Endothelial cell of umbilical vein (primary cell): ENCODE data around the gene MANBA. TPM values are rescaled to one million over a fixed set of nuclear protein-coding genes. Genes with fewer than 3 reads are reported as not detected.

Experiments
- BruUV-seq: library from RNA; stranded (reverse); fragments of 400-500 nt; replicated peaks from 2 replicates; lab custom pipeline; 2021; lab: Mats Ljungman, UMichigan
- CTCF ChIA-PET: fragments of 300-600, 350-600 bp; sonication (Branson Sonifier 250); formaldehyde crosslinking; loops from one replicate; lab custom pipeline; 2021; ENCODE audit warnings: antibody characterized with exemption, inconsistent platforms; lab: Charles Lee
- POLR2A ChIA-PET: fragments of 300-600, 350-600 bp; sonication (Branson Sonifier 250); formaldehyde crosslinking; loops from one replicate; lab custom pipeline; 2021; ENCODE audit warnings: antibody characterized with exemption, inconsistent platforms; lab: Charles Lee
- DNase-seq: peaks from one replicate; pipeline ENCODE4 v3.0.0-alpha.2; 2011; ENCODE audit warnings: low read depth, low spot score
- FAIRE-seq: peaks from 2 replicates; lab custom pipeline; 2011; peaks lifted over from hg19 to GRCh38; lab: Jason Lieb, UNC
- H2AFZ ChIP-seq: 2 replicates; pipeline ENCODE4 v1.6.0; 2012; ENCODE audit warnings: low read depth, low read length, control low read depth, inconsistent platforms
- H3K27ac ChIP-seq: 2 replicates; pipeline ENCODE4 v1.5.1; 2011; ENCODE audit warnings: low read depth, mild to moderate bottlenecking, control low read depth, low read length, moderate library complexity; ENCODE audit not compliant: insufficient read depth
- H3K27me3 ChIP-seq, 2 experiments: 2 replicates each; pipeline versions ENCODE4 v1.6.0 to v1.6.1; 2011; ENCODE audit warnings: low read length in 2 of 2, mixed read lengths in 1 of 2; ENCODE audit not compliant: control insufficient read depth in 2 of 2, insufficient read depth in 2 of 2
- H3K36me3 ChIP-seq, 2 experiments: 2 replicates in 1 of 2; 3 replicates in 1 of 2; pipeline ENCODE4 v1.5.1; 2011; ENCODE audit warnings: low read length in 2 of 2, mild to moderate bottlenecking in 1 of 2, moderate library complexity in 1 of 2; ENCODE audit not compliant: control insufficient read depth in 2 of 2, insufficient read depth in 2 of 2; ENCODE audit errors: extremely low read depth in 1 of 2
- H3K4me1 ChIP-seq: 3 replicates; pipeline ENCODE4 v1.5.1; 2011; ENCODE audit warnings: mild to moderate bottlenecking, low read length; ENCODE audit not compliant: control insufficient read depth, insufficient read depth; ENCODE audit errors: extremely low read depth
- H3K4me2 ChIP-seq: 2 replicates; pipeline ENCODE4 v1.6.1; 2011; ENCODE audit warnings: low read length, control low read depth, mixed read lengths; ENCODE audit not compliant: insufficient read depth
- H3K4me3 ChIP-seq, 3 experiments: fragments of 200-600 bp in 1 of 3; sonication (generic), shearing (Covaris generic) in 1 of 3; replicated peaks in 1 of 3; 2 replicates each; pipeline ENCODE4 v1.5.1; 2011 to 2016; ENCODE audit warnings: control low read depth in 3 of 3, low read length in 3 of 3, mild to moderate bottlenecking in 2 of 3, inconsistent platforms in 1 of 3, low read depth in 1 of 3, moderate library complexity in 1 of 3; ENCODE audit not compliant: insufficient read depth in 1 of 3
- H3K79me2 ChIP-seq: 2 replicates; pipeline ENCODE4 v1.6.0; 2012; ENCODE audit warnings: low read length, inconsistent platforms; ENCODE audit not compliant: control insufficient read depth, insufficient read depth
- H3K9ac ChIP-seq: replicated peaks from 2 replicates; pipeline ENCODE3; 2011; ENCODE audit warnings: low read length, control low read depth; ENCODE audit not compliant: insufficient read depth; ENCODE audit errors: extremely low read depth
- H3K9me1 ChIP-seq: replicated peaks from 3 replicates; pipeline ENCODE4 v1.6.0; 2011; ENCODE audit warnings: mild to moderate bottlenecking, low read length; ENCODE audit not compliant: control insufficient read depth, insufficient read depth; ENCODE audit errors: extremely low read depth
- H3K9me3 ChIP-seq: replicated peaks from 2 replicates; pipeline ENCODE4 v1.5.1; 2012; ENCODE audit warnings: low read length, inconsistent platforms; ENCODE audit not compliant: control insufficient read depth, insufficient read depth
- H4K20me1 ChIP-seq: replicated peaks from 2 replicates; pipeline ENCODE3; 2011; ENCODE audit warnings: mild to moderate bottlenecking, low read length; ENCODE audit not compliant: control insufficient read depth, insufficient read depth; ENCODE audit errors: extremely low read depth
- CTCF ChIP-seq, 2 donors: IDR thresholded peaks; 1 replicate in 1 of 2; 2 replicates in 1 of 2; pipeline ENCODE4 v1.5.1; 2011; ENCODE audit warnings: low read length in 2 of 2, mild to moderate bottlenecking in 2 of 2, moderate library complexity in 2 of 2, control low read depth in 1 of 2, inconsistent platforms in 1 of 2, low read depth in 1 of 2; ENCODE audit not compliant: insufficient read depth in 1 of 2; ENCODE audit errors: extremely low read depth in 1 of 2
- EZH2 ChIP-seq: IDR thresholded peaks from 2 replicates; pipeline ENCODE4 v1.6.1; 2012; ENCODE audit warnings: borderline replicate concordance, low read depth, mild to moderate bottlenecking, moderate library complexity, low read length, inconsistent platforms; ENCODE audit not compliant: severe bottlenecking
- FOS ChIP-seq: IDR thresholded peaks from 2 replicates; pipeline ENCODE4 v1.6.1; 2011; ENCODE audit warnings: mild to moderate bottlenecking, low read length, moderate library complexity, borderline replicate concordance; ENCODE audit not compliant: insufficient read depth
- GATA2 ChIP-seq: IDR thresholded peaks from 2 replicates; pipeline ENCODE4 v1.7.0; 2011; ENCODE audit warnings: low read depth, mild to moderate bottlenecking, moderate library complexity, mixed read lengths, low read length; ENCODE audit not compliant: insufficient read length, insufficient read depth
- JUN ChIP-seq: IDR thresholded peaks from 2 replicates; pipeline ENCODE4 v1.6.1; 2011; ENCODE audit warnings: borderline replicate concordance, low read depth; ENCODE audit not compliant: insufficient read length, insufficient read depth
- MAX ChIP-seq: IDR thresholded peaks from 2 replicates; pipeline ENCODE4 v1.6.1; 2011; ENCODE audit not compliant: insufficient read depth, insufficient read length
- MYC ChIP-seq: IDR thresholded peaks from one replicate; pipeline ENCODE4 v1.6.1; 2011; ENCODE audit warnings: mild to moderate bottlenecking, low read depth, low read length
- POLR2A ChIP-seq: IDR thresholded peaks from 2 replicates; pipeline ENCODE4 v1.6.1; 2012; ENCODE audit warnings: low read depth, mild to moderate bottlenecking, control low read depth, low read length
- POLR2AphosphoS5 ChIP-seq: IDR thresholded peaks from 2 replicates; pipeline ENCODE4 v1.6.1; 2012; ENCODE audit warnings: low read depth, mild to moderate bottlenecking, control low read depth, low read length, moderate library complexity; ENCODE audit not compliant: insufficient read depth
- dilution Hi-C: fragments of 300-500 bp; cut with MboI; formaldehyde crosslinking; loops from one replicate; pipeline ENCODE4 v1.15.0; 2019; ENCODE audit warnings: low sequenced_read_pairs; ENCODE audit not compliant: extremely low pct_ligation_motif_present
- intact Hi-C: fragments of 100-400 bp; cut with micrococcal nuclease; formaldehyde crosslinking; loops from one replicate; pipeline ENCODE4 v1.10.0; 2022
- polyA plus RNA-seq, 4 experiments: library from polyadenylated mRNA; depleted of rRNA in 3 of 4; stranded (reverse) in 3 of 4; unstranded in 1 of 4; fragments of >200 nt; gene quantifications; 2 replicates each; pipeline versions ENCODE4 v1.2.1 to v1.2.3, GENCODE V29; 2011 to 2012; ENCODE audit warnings: missing spikeins in 1 of 4
- total RNA-seq: library from RNA; stranded (reverse); gene quantifications from 2 replicates; pipeline ENCODE4 v1.2.3, GENCODE V29; 2021

Gene MANBA
- total and polyA plus RNA-seq, 2 donors (not counting 3 experiments of a cell fraction or from before 2014, with no cell fraction given): 5.6 to 7.7 TPM

- DNase-seq (no peak), FAIRE-seq (no peak)
- ChIA-PET CTCF (no interaction called here), POLR2A (no interaction called here)
- Histone ChIP-seq H3K79me2 (no peaks in the 10 kb centered on the region), H3K9ac (no peak overlapping the region), H3K27ac (no peak overlapping the region), H3K4me2 (no peak overlapping the region), H3K4me1 (no peaks in the 10 kb centered on the region), H3K9me1 (no peaks in the 10 kb centered on the region), H4K20me1 (no peaks in the 10 kb centered on the region), H3K27me3 (no peaks in the 10 kb centered on the region), H3K36me3 (no peaks in the 10 kb centered on the region), H3K9me3 (no peaks in the 10 kb centered on the region), H3K4me3 (no peak overlapping the region), H2AFZ (no peak overlapping the region)
- intact Hi-C loops (no loop called here), dilution Hi-C loops (no loop called here)
- TF ChIP-seq MAX (no peak), POLR2A (no peak)
- no TSS peak for BruUV-seq
Observed at GRCh38 chr4:102687982-102688433, 72.8 kb downstream of the MANBA start.

- Histone ChIP-seq H3K4me3 (no peak overlapping the region), H3K9me1 (no peaks in the 10 kb centered on the region), H3K79me2 (no peaks in the 10 kb centered on the region), H3K4me2 (no peak overlapping the region), H2AFZ (no peak overlapping the region), H3K36me3 (no peaks in the 10 kb centered on the region), H3K27ac (no peak overlapping the region), H3K4me1 (no peaks in the 10 kb centered on the region), H3K27me3 (no peaks in the 10 kb centered on the region), H3K9me3 (no peaks in the 10 kb centered on the region), H4K20me1 (no peaks in the 10 kb centered on the region), H3K9ac (no peak overlapping the region)
- dilution Hi-C loops: no loop called here
- intact Hi-C loops: no loop called here
- ChIA-PET POLR2A (no interaction called here), CTCF (no interaction called here)
- no peak for FAIRE-seq
- no peak for DNase-seq
- no TSS peak for BruUV-seq
- TF ChIP-seq POLR2AphosphoS5 (no peak), MYC (no peak), FOS (no peak), POLR2A (no peak), GATA2 (no peak), EZH2 (no peak), CTCF (IDR thresholded peaks at IDR 0.05; ENCODE audit: extremely low read depth in 1 of 2, insufficient read depth in 1 of 2, low read depth in 1 of 2, low read length in 2 of 2) (no peak), MAX (no peak), JUN (no peak)
Observed at GRCh38 chr4:102687373-102687981, 73.3 kb downstream of the MANBA start.
